VCaP (cell line): ENCODE data around the gene NEDD4L.
A peak's percentile ranks its signal among the peaks of the same experiment; 100 is the strongest.

Experiments used
- H3K27ac ChIP-seq: fragments of 450-650 bp; 2 replicates; pipeline ENCODE4 v1.5.1; 2017
- TF ChIP-seq, protein P1 (sequence below): fragments of 450-650 bp; conservative IDR thresholded peaks from 2 replicates; pipeline ENCODE4 v1.5.1; 2017; ENCODE audit warnings: mild to moderate bottlenecking, moderate library complexity

NEDD4L gene

GRCh38 chr18:58042826-58043490, 1.1 kb upstream of the NEDD4L start:
- TF ChIP-seq, protein P1, sequence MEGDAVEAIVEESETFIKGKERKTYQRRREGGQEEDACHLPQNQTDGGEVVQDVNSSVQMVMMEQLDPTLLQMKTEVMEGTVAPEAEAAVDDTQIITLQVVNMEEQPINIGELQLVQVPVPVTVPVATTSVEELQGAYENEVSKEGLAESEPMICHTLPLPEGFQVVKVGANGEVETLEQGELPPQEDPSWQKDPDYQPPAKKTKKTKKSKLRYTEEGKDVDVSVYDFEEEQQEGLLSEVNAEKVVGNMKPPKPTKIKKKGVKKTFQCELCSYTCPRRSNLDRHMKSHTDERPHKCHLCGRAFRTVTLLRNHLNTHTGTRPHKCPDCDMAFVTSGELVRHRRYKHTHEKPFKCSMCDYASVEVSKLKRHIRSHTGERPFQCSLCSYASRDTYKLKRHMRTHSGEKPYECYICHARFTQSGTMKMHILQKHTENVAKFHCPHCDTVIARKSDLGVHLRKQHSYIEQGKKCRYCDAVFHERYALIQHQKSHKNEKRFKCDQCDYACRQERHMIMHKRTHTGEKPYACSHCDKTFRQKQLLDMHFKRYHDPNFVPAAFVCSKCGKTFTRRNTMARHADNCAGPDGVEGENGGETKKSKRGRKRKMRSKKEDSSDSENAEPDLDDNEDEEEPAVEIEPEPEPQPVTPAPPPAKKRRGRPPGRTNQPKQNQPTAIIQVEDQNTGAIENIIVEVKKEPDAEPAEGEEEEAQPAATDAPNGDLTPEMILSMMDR: no peak
- H3K27ac ChIP-seq: peak overlapping the region; percentile 89

DNA sequence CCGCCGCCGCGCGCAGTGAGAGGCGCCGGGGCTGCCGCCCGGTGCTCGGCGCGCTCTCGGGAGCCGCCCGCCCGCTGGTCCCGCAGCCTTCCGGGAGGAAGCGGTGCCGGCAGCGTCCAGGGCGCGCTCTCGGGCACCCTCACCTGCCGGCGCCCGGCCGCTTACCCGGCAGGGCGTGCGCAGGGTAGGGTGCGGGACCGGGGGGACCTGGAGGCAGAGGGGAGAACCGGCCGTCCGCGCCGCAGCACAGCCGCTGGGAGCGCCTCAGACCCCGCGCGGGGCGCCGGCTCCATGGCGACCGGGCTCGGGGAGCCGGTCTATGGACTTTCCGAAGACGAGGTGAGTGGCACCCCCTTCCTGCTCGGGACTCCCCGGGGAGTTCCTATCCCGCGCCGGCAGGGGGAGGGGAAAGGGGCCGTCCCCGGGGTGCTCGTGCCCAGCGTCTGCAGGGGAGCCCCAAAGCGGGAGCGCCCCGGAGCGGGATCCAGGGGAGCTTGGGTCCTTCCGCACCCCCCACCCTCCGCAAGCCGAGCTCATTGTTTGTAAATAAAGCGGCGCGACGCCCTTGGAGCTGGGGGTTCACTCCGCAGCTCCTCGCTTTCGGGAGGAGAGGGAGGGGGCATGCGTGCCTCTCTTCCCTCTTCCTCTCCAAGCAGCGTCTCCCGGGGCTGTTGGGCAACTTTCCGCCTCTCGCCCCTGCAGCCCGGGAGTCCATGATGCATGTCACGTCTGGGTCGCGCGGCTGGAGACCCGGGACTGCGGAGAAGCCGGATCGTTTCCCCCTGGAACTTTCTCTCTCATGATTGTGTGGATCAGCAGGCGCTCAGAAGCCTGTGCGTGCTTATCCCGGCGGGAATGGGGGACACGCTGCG, 580 bp downstream of the NEDD4L start:
- peak overlapping the region; percentile 89 for H3K27ac ChIP-seq
- TF ChIP-seq, protein P1: no peak

- H3K27ac ChIP-seq: peak overlapping the region; percentile 89
- TF ChIP-seq, protein P1: no peak
Observed at GRCh38 chr18:58045242-58046092, 1.4 kb downstream of the NEDD4L start.

DNA sequence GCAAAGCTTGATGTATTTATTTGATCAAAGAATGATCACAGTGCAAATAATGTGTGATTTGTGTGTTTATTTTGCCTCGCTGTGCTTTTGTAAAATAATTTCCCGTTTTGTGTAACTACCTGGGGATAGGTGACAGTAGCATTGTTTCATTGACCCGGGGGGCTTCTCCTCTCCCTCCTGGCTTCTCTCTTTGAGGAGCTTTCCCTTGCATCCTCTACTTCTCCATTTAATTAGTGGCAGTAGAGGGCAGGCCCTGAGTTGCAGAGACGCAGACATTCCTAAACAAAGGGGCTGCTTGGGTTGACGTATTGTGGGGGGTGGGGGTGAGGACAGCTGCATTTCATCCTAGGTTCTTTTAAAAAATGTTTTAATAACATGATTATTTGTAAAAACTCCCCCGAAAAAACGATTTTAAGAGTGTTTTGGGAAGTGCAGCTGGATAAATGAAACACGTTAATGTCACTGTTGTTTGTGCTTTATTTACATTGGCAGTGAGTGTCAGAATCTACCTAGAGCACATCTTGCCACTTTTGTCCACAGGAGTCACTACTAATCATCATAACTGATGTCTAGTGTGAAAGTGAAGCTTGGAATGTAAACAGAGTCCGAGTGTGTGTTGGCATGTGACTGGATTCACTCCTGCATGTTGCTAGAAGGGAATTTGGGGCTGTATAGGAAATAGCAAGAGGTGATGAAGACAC, 2.2 kb downstream of the NEDD4L start:
- TF ChIP-seq, protein P1: peak; percentile 12; the same call in 1 of the 2 replicates
- peak overlapping the region; percentile 89 for H3K27ac ChIP-seq

DNA sequence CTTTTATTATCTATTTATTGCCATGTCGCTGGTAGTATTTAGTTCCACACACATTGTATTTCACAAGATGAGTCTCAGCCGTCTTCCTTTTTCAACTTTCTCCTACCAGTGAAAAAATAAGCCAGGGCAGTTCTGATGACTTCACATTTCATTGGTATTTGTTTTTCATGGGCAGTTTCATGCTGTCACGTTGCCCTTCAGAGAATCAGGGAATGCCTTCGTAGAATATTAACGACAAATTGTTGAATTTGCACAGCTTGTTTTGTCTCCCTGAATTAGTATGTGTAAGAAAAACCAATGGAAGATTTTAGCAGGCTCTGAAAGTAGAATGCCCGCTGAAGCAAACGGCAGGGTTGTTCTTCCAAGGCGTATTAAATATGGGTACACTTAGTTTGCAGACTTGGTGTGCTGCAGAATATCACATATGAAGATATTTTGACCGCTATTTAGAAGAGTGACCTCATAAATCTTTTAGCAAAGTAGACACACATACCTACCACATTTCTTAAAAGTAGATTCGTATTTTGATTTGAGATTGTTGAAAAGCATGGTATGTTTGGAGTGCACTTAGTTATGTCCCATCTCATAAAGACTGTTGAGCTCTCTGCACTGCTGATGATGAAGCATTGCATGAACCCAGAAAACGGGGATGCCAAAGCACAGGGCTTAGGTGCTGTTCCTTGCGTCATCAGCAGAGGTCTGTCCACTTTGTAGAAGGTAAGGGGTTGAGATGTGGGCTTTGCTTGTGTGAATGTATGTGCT, 2.9 kb downstream of the NEDD4L start:
- TF ChIP-seq, protein P1: peak; percentile 24; the same call in 1 of the 2 replicates

GRCh38 chr18:58047556-58047882, 3.5 kb downstream of the NEDD4L start:
- TF ChIP-seq, protein P1: no peak
- peak overlapping the region; percentile 89 for H3K27ac ChIP-seq

More for the DNA sequence above, 2.9 kb downstream of the NEDD4L start:
- H3K27ac ChIP-seq: peak overlapping the region; percentile 89
